Peyer's patch (tissue), 4 donors: Measurements from ENCODE around the gene TUFM. TPM values are rescaled to one million over a fixed set of nuclear protein-coding genes. Genes with fewer than 3 reads are reported as not detected.
"Not testable (repeated sequence)": the region's sequence is repeated elsewhere in the genome, so short reads cannot be mapped to it uniquely, and the experiment has no call there.

Source experiments
- DNase-seq, 3 donors: peaks; one replicate each; pipeline ENCODE4 v3.0.0-alpha.2; 2017 to 2019
- H3K27ac ChIP-seq, 4 donors: fragments of 200-600 bp; sonication (generic); one replicate each; pipeline ENCODE4 v1.5.1; 2016 to 2019
- H3K27me3 ChIP-seq, 2 donors: fragments of 200-600 bp; sonication (generic); one replicate each; pipeline ENCODE4 v1.5.1; 2019
- H3K36me3 ChIP-seq, 3 donors: fragments of 200-600 bp; sonication (generic); one replicate each; pipeline ENCODE4 v1.5.1; 2016 to 2019
- H3K4me1 ChIP-seq, 4 donors: fragments of 200-600 bp; sonication (generic); one replicate each; pipeline ENCODE4 v1.5.1; 2016 to 2019
- H3K4me3 ChIP-seq, 4 donors: fragments of 200-600 bp; sonication (generic); 1 replicate in 3 of 4; 2 replicates in 1 of 4; pipeline ENCODE4 v1.5.1; 2016 to 2019; ENCODE audit warnings: mild to moderate bottlenecking in 1 of 4
- H3K9me3 ChIP-seq, 4 donors: fragments of 200-600 bp; sonication (generic); one replicate each; pipeline ENCODE4 v1.5.1; 2016 to 2019; ENCODE audit warnings: mild to moderate bottlenecking in 1 of 4
- POLR2A ChIP-seq, 2 donors: fragments of 450-650 bp; IDR thresholded peaks; one replicate each; pipeline ENCODE4 v1.5.1; 2017; ENCODE audit warnings: antibody characterized with exemption in 2 of 2, mild to moderate bottlenecking in 2 of 2, moderate library complexity in 2 of 2
- total RNA-seq, 4 donors: library from RNA; depleted of rRNA; stranded (reverse); fragments of >200 nt; gene quantifications; one replicate each; pipeline ENCODE4 v1.1.0, GENCODE V29; 2016
- TF ChIP-seq, protein P1 (sequence below), 6 experiments: fragments of 450-650 bp in 4 of 6; fragments of 200-600 bp in 2 of 6; sonication (generic) in 1 of 6; IDR thresholded peaks; one replicate each; pipeline ENCODE4 v1.5.1; 2017 to 2019; ENCODE audit warnings: antibody characterized with exemption in 6 of 6, mild to moderate bottlenecking in 3 of 6, moderate library complexity in 1 of 6

TUFM gene
- total RNA-seq, 4 donors from 2014 or later = 125 to 157 (median 131) TPM

DNA sequence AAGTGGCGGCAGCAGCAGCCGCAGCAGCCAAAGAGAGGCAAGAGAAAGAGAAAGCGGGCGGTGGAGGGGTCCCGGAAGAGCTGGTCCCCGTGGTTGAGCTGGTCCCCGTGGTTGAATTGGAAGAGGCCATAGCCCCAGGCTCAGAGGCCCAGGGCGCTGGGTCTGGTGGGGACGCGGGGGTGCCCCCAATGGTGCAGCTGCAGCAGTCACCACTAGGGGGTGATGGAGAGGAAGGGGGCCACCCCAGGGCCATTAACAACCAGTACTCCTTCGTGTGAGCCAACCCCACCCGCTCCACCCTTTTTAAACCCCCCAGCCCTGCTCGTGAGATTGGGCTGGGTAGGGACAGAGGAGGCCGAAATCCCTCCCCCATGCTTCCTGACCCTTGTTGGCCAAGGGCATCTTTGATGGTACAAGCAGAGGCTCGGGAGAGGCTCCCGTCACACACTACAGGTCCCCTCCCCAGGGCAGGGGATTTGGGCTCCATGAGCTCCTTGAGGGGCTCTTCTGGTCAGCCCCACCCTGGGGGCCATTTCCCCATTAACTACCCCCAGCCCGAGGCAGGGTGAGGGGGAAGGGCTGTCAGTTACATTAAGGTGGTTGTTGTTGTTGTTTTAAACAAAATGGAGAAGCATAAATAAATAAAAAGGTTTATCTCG, 27.5 kb upstream of the TUFM start:
- Histone ChIP-seq H3K4me3 (no peak overlapping the region), H3K36me3 (peaks cover 0 to 58% (median 0%) of the 10 kb centered on the region in 3 donors), H3K4me1 (no peaks in the 10 kb centered on the region), H3K27me3 (no peaks in the 10 kb centered on the region), H3K27ac (no peak overlapping the region), H3K9me3 (no peaks in the 10 kb centered on the region)
- DNase-seq = peak in 2 of 3 donors; percentile 35 to 66
- TF ChIP-seq, protein P1, sequence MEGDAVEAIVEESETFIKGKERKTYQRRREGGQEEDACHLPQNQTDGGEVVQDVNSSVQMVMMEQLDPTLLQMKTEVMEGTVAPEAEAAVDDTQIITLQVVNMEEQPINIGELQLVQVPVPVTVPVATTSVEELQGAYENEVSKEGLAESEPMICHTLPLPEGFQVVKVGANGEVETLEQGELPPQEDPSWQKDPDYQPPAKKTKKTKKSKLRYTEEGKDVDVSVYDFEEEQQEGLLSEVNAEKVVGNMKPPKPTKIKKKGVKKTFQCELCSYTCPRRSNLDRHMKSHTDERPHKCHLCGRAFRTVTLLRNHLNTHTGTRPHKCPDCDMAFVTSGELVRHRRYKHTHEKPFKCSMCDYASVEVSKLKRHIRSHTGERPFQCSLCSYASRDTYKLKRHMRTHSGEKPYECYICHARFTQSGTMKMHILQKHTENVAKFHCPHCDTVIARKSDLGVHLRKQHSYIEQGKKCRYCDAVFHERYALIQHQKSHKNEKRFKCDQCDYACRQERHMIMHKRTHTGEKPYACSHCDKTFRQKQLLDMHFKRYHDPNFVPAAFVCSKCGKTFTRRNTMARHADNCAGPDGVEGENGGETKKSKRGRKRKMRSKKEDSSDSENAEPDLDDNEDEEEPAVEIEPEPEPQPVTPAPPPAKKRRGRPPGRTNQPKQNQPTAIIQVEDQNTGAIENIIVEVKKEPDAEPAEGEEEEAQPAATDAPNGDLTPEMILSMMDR (IDR thresholded peaks at IDR 0.05) = peak; percentile 43 to 76 (median 68)
- TF ChIP-seq POLR2A (IDR thresholded peaks at IDR 0.05) = no peak

DNA sequence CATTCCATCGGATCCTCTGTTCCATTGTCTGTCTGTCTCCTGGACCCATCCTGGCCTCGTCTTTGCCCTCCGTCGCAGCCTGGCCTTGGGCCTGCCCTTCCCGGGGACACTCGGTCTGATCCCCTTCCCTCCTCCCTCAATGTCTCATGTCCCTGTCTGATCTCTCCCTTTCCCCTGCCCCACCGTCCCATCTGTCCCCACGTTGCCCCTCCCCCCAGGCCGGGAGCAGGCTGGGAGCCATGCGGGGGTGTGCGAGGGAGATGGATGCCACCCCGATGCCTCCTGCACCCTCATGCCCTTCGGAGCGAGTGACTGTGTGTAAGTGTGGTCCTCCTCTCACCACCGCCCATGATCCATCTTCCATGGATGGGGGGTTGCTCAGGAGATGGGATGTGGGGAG, 26.8 kb upstream of the TUFM start:
- DNase-seq = no peak
- H3K4me1 ChIP-seq = no peaks in the 10 kb centered on the region
- no peak overlapping the region for H3K4me3 ChIP-seq
- no peaks in the 10 kb centered on the region for H3K9me3 ChIP-seq
- no peaks in the 10 kb centered on the region for H3K27me3 ChIP-seq
- H3K36me3 ChIP-seq = peaks cover 0 to 66% (median 0%) of the 10 kb centered on the region in 3 donors
- TF ChIP-seq, protein P1 (IDR thresholded peaks at IDR 0.05) = no peak
- no peak for TF ChIP-seq POLR2A (IDR thresholded peaks at IDR 0.05)
- no peak overlapping the region for H3K27ac ChIP-seq

DNA sequence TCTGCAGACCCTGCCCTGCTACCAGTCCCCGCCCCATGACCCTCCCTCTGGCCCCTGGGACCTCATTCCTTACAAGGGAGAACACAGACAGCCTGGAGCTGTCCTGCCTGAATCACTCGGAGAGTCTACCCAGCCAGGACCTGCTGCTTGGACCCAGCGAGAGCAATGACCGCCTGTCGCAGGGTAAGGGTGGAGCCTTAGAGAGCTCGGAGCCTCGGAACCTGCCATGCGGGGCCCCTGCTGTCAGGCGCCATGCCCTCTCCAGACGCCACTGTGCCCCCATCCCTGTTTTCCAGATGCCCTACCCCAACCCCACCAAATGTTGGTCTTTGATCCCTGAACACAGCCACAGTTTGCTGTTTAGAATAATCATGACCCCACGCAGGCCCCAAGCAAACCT, 23.1 kb upstream of the TUFM start:
- TF ChIP-seq, protein P1 (IDR thresholded peaks at IDR 0.05) = no peak
- H3K27ac ChIP-seq = no peak overlapping the region
- no peaks in the 10 kb centered on the region for H3K27me3 ChIP-seq
- H3K4me1 ChIP-seq = peaks cover 0 to 22% (median 10%) of the 10 kb centered on the region in 4 donors
- H3K9me3 ChIP-seq = no peaks in the 10 kb centered on the region
- peaks cover 0 to 77% (median 0%) of the 10 kb centered on the region in 3 donors for H3K36me3 ChIP-seq
- DNase-seq = no peak
- H3K4me3 ChIP-seq = no peak overlapping the region

DNA sequence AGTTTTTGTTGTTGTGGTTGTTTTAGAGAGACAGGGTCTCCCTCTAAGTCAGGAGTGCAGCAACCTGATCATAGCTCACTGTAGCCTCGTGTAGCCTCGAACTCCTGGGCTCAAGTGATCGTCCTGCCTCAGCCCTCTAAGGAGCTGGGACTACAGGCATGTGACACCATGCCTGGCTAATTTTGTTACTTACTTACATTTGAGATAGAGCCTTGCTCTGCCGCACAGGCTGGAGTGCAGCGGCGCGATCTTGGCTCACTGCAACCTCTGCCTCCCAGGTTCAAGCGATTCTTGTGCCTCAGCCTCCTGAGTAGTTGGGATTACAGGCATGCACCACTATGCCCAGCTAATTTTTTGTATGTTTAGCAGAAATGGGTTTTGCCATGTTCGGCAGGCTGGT, 21.5 kb upstream of the TUFM start:
- not testable (repeated sequence) for DNase-seq

DNA sequence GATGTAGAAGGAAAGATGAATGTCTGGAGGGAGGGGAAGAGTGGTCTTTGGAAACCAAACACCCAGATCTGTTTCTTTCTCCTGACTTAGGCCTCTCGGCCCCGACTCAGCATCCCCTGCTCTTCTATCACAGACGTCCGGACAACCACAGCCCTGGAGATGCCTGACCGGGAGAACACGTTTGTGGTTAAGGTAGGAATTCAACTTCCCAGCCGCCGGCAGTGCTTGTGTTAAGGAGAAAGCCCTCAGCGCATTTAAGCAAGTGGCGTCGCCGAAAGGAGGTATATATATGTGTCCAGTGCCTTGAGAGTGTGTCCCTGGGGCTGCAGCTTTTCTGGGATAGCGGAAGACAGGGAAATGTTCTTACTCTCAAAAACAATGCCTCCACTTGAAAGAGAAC, 21.1 kb upstream of the TUFM start:
- Histone ChIP-seq H3K27me3 (no peaks in the 10 kb centered on the region), H3K36me3 (peaks cover 0 to 57% (median 0%) of the 10 kb centered on the region in 3 donors), H3K4me1 (peaks cover 0 to 23% (median 13%) of the 10 kb centered on the region in 4 donors), H3K27ac (no peak overlapping the region), H3K9me3 (no peaks in the 10 kb centered on the region), H3K4me3 (no peak overlapping the region)
- DNase-seq = no peak
- TF ChIP-seq, protein P1 (IDR thresholded peaks at IDR 0.05) = no peak
- TF ChIP-seq POLR2A (IDR thresholded peaks at IDR 0.05) = no peak

More for the DNA sequence above, 21.5 kb upstream of the TUFM start:
- peaks cover 0 to 23% (median 12%) of the 10 kb centered on the region in 4 donors for H3K4me1 ChIP-seq
- not testable (repeated sequence) for H3K9me3 ChIP-seq, H3K4me3 ChIP-seq, H3K27ac ChIP-seq, H3K27me3 ChIP-seq
- peaks cover 0 to 61% (median 0%) of the 10 kb centered on the region in 3 donors for H3K36me3 ChIP-seq

DNA sequence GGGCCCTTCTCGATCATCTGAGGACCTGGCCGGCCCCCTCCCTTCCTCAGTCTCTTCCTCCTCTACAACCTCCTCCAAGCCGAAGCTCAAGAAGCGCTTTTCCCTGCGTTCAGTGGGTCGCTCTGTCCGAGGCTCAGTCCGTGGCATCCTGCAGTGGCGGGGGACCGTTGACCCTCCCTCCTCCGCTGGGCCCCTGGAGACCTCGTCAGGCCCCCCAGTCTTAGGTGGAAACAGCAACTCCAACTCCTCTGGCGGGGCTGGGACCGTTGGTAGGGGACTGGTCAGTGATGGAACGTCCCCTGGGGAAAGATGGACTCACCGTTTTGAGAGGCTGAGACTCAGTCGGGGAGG, 20.3 kb upstream of the TUFM start:
- H3K36me3 ChIP-seq = peaks cover 0 to 49% (median 0%) of the 10 kb centered on the region in 3 donors
- peak overlapping the region in 2 of 4 donors; percentile 4 to 21 for H3K4me3 ChIP-seq
- H3K4me1 ChIP-seq = peaks cover 0 to 23% (median 13%) of the 10 kb centered on the region in 4 donors
- no peak for DNase-seq
- H3K27ac ChIP-seq = no peak overlapping the region
- no peaks in the 10 kb centered on the region for H3K9me3 ChIP-seq
- no peaks in the 10 kb centered on the region for H3K27me3 ChIP-seq
- no peak for TF ChIP-seq POLR2A (IDR thresholded peaks at IDR 0.05)
- TF ChIP-seq, protein P1 (IDR thresholded peaks at IDR 0.05) = no peak
